ENCODE results near the gene CNOT1. TPM values are rescaled to one million over a fixed set of nuclear protein-coding genes. Genes with fewer than 3 reads are reported as not detected.

CNOT1 gene
- total RNA-seq, 4 donors from 2014 or later: 93.8 to 124 (median 110) TPM

DNA sequence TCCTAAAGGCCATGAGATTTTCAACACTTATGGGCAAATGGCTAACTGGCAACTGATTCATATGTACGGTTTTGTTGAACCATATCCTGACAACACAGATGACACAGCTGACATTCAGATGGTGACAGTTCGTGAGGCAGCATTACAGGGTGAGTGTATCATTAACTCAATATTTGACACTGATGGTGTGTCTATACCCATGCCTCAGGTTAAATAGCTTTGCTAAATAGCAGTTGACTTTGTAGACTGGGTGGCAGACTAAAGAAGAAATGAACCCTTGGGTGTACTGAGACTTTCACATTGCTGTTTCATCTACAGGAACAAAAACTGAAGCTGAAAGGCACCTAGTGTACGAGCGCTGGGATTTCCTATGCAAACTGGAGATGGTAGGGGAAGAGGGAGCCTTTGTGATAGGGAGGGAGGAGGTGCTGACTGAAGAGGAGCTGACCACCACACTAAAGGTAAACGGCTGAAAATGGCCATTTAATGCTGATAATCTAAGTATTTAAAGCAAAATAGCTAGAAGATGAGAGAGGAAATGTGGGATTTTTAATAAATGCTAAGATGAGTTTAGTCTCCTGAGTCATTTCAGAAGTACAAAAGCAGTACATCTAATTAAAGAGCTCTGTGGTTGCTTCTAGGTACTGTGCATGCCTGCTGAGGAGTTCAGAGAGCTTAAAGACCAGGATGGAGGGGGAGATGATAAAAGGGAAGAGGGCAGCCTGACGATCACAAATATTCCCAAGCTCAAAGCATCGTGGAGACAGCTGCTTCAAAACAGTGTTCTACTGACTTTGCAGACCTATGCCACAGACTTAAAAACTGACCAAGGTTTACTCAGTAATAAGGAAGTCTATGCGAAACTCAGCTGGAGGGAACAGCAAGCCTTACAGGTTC, 111.3 kb downstream of the CNOT1 start:
- H3K9me3 ChIP-seq: no peaks in the 10 kb centered on the region
- WGBS, 2 donors (ENCODE audit: low coverage in 1 of 2): 52 to 60% methylated on average over 3 to 6 of the region's 8 CpGs
- H3K27me3 ChIP-seq: no peaks in the 10 kb centered on the region
- peaks cover 0 to 23% (median 5%) of the 10 kb centered on the region in 3 donors for H3K4me1 ChIP-seq
- no peak for TF ChIP-seq POLR2A (IDR thresholded peaks at IDR 0.05)
- TF ChIP-seq, protein P1, sequence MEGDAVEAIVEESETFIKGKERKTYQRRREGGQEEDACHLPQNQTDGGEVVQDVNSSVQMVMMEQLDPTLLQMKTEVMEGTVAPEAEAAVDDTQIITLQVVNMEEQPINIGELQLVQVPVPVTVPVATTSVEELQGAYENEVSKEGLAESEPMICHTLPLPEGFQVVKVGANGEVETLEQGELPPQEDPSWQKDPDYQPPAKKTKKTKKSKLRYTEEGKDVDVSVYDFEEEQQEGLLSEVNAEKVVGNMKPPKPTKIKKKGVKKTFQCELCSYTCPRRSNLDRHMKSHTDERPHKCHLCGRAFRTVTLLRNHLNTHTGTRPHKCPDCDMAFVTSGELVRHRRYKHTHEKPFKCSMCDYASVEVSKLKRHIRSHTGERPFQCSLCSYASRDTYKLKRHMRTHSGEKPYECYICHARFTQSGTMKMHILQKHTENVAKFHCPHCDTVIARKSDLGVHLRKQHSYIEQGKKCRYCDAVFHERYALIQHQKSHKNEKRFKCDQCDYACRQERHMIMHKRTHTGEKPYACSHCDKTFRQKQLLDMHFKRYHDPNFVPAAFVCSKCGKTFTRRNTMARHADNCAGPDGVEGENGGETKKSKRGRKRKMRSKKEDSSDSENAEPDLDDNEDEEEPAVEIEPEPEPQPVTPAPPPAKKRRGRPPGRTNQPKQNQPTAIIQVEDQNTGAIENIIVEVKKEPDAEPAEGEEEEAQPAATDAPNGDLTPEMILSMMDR (IDR thresholded peaks at IDR 0.05): no peak
- no peak for TF ChIP-seq POLR2AphosphoS5 (IDR thresholded peaks at IDR 0.05)
- no peak for TF ChIP-seq EP300 (IDR thresholded peaks at IDR 0.05)
- ATAC-seq: no peak
- no peak overlapping the region for H3K4me3 ChIP-seq
- peaks cover 0 to 69% of the 10 kb centered on the region in 2 donors for H3K36me3 ChIP-seq
- no peak overlapping the region for H3K27ac ChIP-seq

- Histone ChIP-seq H3K9me3 (no peaks in the 10 kb centered on the region), H3K27ac (peak overlapping the region in 2 of 4 donors; percentile 82 to 87)
Measured at GRCh38 chr16:58516768-58517107, 112.9 kb downstream of the CNOT1 start.

DNA sequence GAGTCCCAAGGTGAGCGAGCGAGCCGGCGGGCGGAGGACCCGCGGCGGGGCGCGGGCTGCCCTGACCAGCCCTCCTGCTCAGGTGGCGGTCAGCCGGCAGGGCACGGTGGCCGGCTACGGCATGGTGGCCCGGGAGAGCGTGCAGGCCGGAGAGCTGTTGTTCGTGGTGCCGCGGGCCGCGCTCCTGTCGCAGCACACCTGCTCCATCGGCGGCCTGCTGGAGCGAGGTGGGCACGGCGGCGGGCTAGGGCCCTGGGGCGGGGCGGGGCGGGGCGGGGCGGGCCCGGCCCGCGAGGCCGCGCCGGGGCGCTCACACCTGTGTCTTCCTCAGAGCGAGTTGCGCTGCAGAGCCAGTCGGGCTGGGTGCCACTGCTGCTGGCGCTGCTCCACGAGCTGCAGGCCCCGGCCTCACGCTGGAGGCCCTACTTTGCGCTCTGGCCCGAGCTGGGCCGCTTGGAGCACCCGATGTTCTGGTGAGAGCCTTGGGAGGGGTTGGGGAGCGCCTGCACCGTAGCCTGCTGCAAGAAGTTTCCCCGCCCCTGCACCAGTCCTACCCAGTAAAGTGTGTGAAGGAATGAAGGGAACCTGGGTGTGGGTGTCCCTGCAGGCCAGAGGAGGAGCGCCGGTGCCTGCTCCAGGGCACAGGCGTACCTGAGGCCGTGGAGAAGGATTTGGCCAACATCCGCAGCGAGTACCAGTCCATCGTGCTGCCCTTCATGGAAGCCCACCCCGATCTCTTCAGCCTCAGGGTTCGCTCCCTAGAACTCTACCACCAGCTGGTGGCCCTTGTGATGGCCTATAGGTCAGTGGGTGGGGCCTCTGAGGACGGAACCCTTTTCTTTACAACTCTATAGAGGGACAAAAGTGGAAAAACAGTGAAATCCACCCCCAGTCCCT, 113.5 kb downstream of the CNOT1 start:
- WGBS, 2 donors (ENCODE audit: low coverage in 1 of 2): 80% methylated on average over 1 of the region's 66 CpGs; no CpG with 5 or more reads in 1 of the 2 donors
- Histone ChIP-seq H3K27me3 (no peaks in the 10 kb centered on the region), H3K27ac (peak overlapping the region; percentile 52 to 90 (median 84)), H3K9me3 (no peaks in the 10 kb centered on the region), H3K4me1 (peaks cover 0 to 28% (median 5%) of the 10 kb centered on the region in 3 donors), H3K36me3 (peaks cover 0 to 47% of the 10 kb centered on the region in 2 donors), H3K4me3 (peak overlapping the region; percentile 92 to 96)
- TF ChIP-seq, protein P1 (IDR thresholded peaks at IDR 0.05): no peak
- TF ChIP-seq POLR2AphosphoS5 (IDR thresholded peaks at IDR 0.05) (no peak), POLR2A (IDR thresholded peaks at IDR 0.05) (no peak), EP300 (IDR thresholded peaks at IDR 0.05) (no peak)
- peak; percentile 2 for ATAC-seq

More at GRCh38 chr16:58516768-58517107, 112.9 kb downstream of the CNOT1 start:
- no peak for TF ChIP-seq POLR2AphosphoS5 (IDR thresholded peaks at IDR 0.05)
- TF ChIP-seq EP300 (IDR thresholded peaks at IDR 0.05): no peak
- no peak for TF ChIP-seq POLR2A (IDR thresholded peaks at IDR 0.05)
- TF ChIP-seq, protein P1 (IDR thresholded peaks at IDR 0.05): no peak
- Histone ChIP-seq H3K36me3 (peaks cover 0 to 53% of the 10 kb centered on the region in 2 donors), H3K4me1 (peaks cover 0 to 27% (median 5%) of the 10 kb centered on the region in 3 donors), H3K27me3 (no peaks in the 10 kb centered on the region), H3K4me3 (peak overlapping the region in 1 of 2 donors; percentile 92)
- ATAC-seq: no peak
- 78 to 88% methylated on average over 2 to 4 of the region's 4 CpGs for WGBS, 2 donors (ENCODE audit: low coverage in 1 of 2)

GRCh38 chr16:58515125-58515870, 114.3 kb downstream of the CNOT1 start, which contains the start of gene SETD6:
Gene SETD6, plus strand, starts transcription at chr16:58515517. Its CDS starts 21 bp downstream, at chr16:58515538.
- peaks cover 0 to 39% of the 10 kb centered on the region in 2 donors for H3K36me3 ChIP-seq
- ATAC-seq: peak; percentile 97
- peaks cover 0 to 28% (median 5%) of the 10 kb centered on the region in 3 donors for H3K4me1 ChIP-seq
- H3K4me3 ChIP-seq: peak within 1 kb of the TSS; percentile 92 to 96
- peak within 1 kb of the TSS; percentile 52 to 90 (median 84) for H3K27ac ChIP-seq
- no peaks in the 10 kb centered on the region for H3K27me3 ChIP-seq
- TF ChIP-seq, protein P1 (IDR thresholded peaks at IDR 0.05): peak in 3 of 4 experiments; percentile 42 to 61 (median 47)
- peak; percentile 61 for TF ChIP-seq POLR2AphosphoS5 (IDR thresholded peaks at IDR 0.05)
- TF ChIP-seq POLR2A (IDR thresholded peaks at IDR 0.05): peak in 1 of 2 donors; percentile 30
- no peak for TF ChIP-seq EP300 (IDR thresholded peaks at IDR 0.05)
- 0% methylated on average over 11 of the region's 80 CpGs; no CpG with 5 or more reads in 1 of the 2 donors for WGBS, 2 donors (ENCODE audit: low coverage in 1 of 2)
- no peaks in the 10 kb centered on the region for H3K9me3 ChIP-seq
